Activated CD4-positive, alpha-beta T cell treated with anti-CD3 and anti-CD28 coated beads, Interleukin-2, amount 10 ng/mL, durations not matched to agents 7 days and 5 days (primary cell): Measurements from ENCODE around the gene SRGAP3. TPM values are rescaled to one million over a fixed set of nuclear protein-coding genes. Genes with fewer than 3 reads are reported as not detected.

Source experiments
- CTCF ChIA-PET: fragments of 350-600 bp; sonication (Branson Sonifier 250); formaldehyde crosslinking; loops from one replicate; lab custom pipeline; 2021; ENCODE audit warnings: antibody characterized with exemption; lab: Charles Lee
- POLR2A ChIA-PET: fragments of 350-600 bp; sonication (Branson Sonifier 250); formaldehyde crosslinking; loops from one replicate; lab custom pipeline; 2021; ENCODE audit warnings: antibody characterized with exemption; lab: Charles Lee
- DNase-seq: peaks from one replicate; pipeline ENCODE4 v3.0.0-alpha.2; 2020
- H3K27ac Mint-ChIP-seq: one replicate; pipeline ENCODE4 v1.8.0; 2021; ENCODE audit warnings: mild to moderate bottlenecking, moderate library complexity, mixed read lengths
- H3K27me3 Mint-ChIP-seq: one replicate; pipeline ENCODE4 v1.8.0; 2021; ENCODE audit warnings: mixed read lengths
- H3K36me3 Mint-ChIP-seq: one replicate; pipeline ENCODE4 v1.8.0; 2021; ENCODE audit warnings: low read depth, mixed read lengths
- H3K4me1 Mint-ChIP-seq: one replicate; pipeline ENCODE4 v1.8.0; 2021; ENCODE audit warnings: mixed read lengths
- H3K4me3 Mint-ChIP-seq: one replicate; pipeline ENCODE4 v1.8.0; 2021; ENCODE audit warnings: mild to moderate bottlenecking, moderate library complexity, mixed read lengths
- H3K9me3 Mint-ChIP-seq: one replicate; pipeline ENCODE4 v1.8.0; 2021; ENCODE audit warnings: mixed read lengths
- total RNA-seq, 2 experiments: library from RNA; stranded (reverse); gene quantifications; one replicate each; pipeline ENCODE4 v1.2.3, GENCODE V29; 2021

SRGAP3 gene
- total RNA-seq, 2 experiments from 2014 or later: 3.2 to 4.0 TPM

- H3K27ac Mint-ChIP-seq: no peak overlapping the region
- no peak for DNase-seq
- ChIA-PET CTCF (no interaction called here), POLR2A (no interaction called here)
- H3K4me1 Mint-ChIP-seq: peaks cover 1% of the 10 kb centered on the region
- peaks cover 2% of the 10 kb centered on the region for H3K9me3 Mint-ChIP-seq
- H3K4me3 Mint-ChIP-seq: no peak overlapping the region
- H3K27me3 Mint-ChIP-seq: peaks cover 31% of the 10 kb centered on the region
- no peaks in the 10 kb centered on the region for H3K36me3 Mint-ChIP-seq
These were observed 112.5 kb downstream of the SRGAP3 start for GRCh38 chr3:9136746-9137465.

- no peak for DNase-seq
- H3K4me1 Mint-ChIP-seq: peaks cover 1% of the 10 kb centered on the region
- CTCF ChIA-PET: no interaction called here
- H3K4me3 Mint-ChIP-seq: peak overlapping the region; percentile 30
- POLR2A ChIA-PET: no interaction called here
- peaks cover 34% of the 10 kb centered on the region for H3K27me3 Mint-ChIP-seq
- no peaks in the 10 kb centered on the region for H3K36me3 Mint-ChIP-seq
- no peak overlapping the region for H3K27ac Mint-ChIP-seq
- H3K9me3 Mint-ChIP-seq: peaks cover 2% of the 10 kb centered on the region
These were observed 113.4 kb downstream of the SRGAP3 start for GRCh38 chr3:9135930-9136525.

GRCh38 chr3:9135526-9135925 is 113.9 kb downstream of the SRGAP3 start:
- Mint-ChIP-seq H3K27ac (no peak overlapping the region), H3K4me3 (no peak overlapping the region), H3K9me3 (peaks cover 2% of the 10 kb centered on the region), H3K4me1 (peaks cover 1% of the 10 kb centered on the region), H3K36me3 (no peaks in the 10 kb centered on the region), H3K27me3 (peaks cover 34% of the 10 kb centered on the region)
- CTCF ChIA-PET: no interaction called here
- POLR2A ChIA-PET: no interaction called here
- DNase-seq: no peak

- H3K27me3 Mint-ChIP-seq: peaks cover 31% of the 10 kb centered on the region
- no peak for DNase-seq
- H3K4me3 Mint-ChIP-seq: no peak overlapping the region
- CTCF ChIA-PET: no interaction called here
- H3K36me3 Mint-ChIP-seq: no peaks in the 10 kb centered on the region
- no peaks in the 10 kb centered on the region for H3K9me3 Mint-ChIP-seq
- H3K27ac Mint-ChIP-seq: no peak overlapping the region
- H3K4me1 Mint-ChIP-seq: peaks cover 2% of the 10 kb centered on the region
- POLR2A ChIA-PET: no interaction called here
These were observed 115.8 kb downstream of the SRGAP3 start for GRCh38 chr3:9133656-9134055.

GRCh38 chr3:9130345-9131305 is 118.8 kb downstream of the SRGAP3 start:
- POLR2A ChIA-PET: no interaction called here
- Mint-ChIP-seq H3K4me3 (no peak overlapping the region), H3K9me3 (no peaks in the 10 kb centered on the region), H3K27ac (no peak overlapping the region), H3K4me1 (peaks cover 2% of the 10 kb centered on the region), H3K27me3 (peaks cover 12% of the 10 kb centered on the region), H3K36me3 (no peaks in the 10 kb centered on the region)
- CTCF ChIA-PET: no interaction called here
- DNase-seq: no peak

GRCh38 chr3:9129365-9129764 is 120.1 kb downstream of the SRGAP3 start:
- CTCF ChIA-PET: interaction anchor here (0.8 to 1.7 kb wide), 2 partner anchors 38 to 95 kb away, joined by 3 to 4 read pairs; no protein-coding TSS in a partner anchor
- H3K4me1 Mint-ChIP-seq: peaks cover 2% of the 10 kb centered on the region
- H3K36me3 Mint-ChIP-seq: no peaks in the 10 kb centered on the region
- no peak overlapping the region for H3K27ac Mint-ChIP-seq
- no peak overlapping the region for H3K4me3 Mint-ChIP-seq
- no peak for DNase-seq
- H3K9me3 Mint-ChIP-seq: no peaks in the 10 kb centered on the region
- POLR2A ChIA-PET: interaction anchor here (0.6 kb wide), 1 partner anchor 159 kb away, joined by 5 read pairs; no protein-coding TSS in a partner anchor
- H3K27me3 Mint-ChIP-seq: peaks cover 6% of the 10 kb centered on the region

DNA sequence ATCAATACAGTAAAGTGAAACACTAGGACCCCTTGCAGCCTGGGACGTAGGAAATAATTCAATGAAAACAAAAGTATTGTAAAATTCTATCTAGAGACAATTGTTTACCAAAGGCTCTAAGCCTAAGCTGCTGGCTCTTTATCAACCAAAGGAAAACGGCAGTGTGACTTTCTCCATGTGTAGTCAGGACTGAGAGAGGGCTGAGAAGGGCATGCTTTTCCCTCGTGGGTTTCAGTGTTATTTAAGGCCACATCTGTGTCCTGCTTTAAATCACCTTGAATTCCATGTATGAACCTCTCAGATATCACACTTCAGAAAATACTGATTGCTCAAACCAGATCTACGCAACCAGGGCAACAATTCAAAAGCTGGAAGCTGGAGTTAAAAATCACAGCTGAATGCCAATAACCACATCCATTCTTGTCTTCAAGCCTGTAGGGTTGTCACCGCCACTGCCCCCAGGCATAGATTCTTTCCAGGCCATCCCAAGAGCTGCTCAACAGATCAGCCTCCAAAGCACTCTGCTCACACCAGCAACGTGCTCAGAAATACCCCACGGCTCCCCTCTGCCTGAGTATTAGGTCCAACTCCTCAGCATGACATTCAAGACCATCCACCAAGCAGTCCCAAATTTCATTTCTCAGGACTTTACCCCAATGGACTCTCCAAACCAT is 124.0 kb downstream of the SRGAP3 start:
- CTCF ChIA-PET: interaction anchor here (1.5 kb wide), 1 partner anchor 29 kb away, joined by 6 read pairs; no protein-coding TSS in a partner anchor
- no peaks in the 10 kb centered on the region for H3K36me3 Mint-ChIP-seq
- peaks cover 2% of the 10 kb centered on the region for H3K4me1 Mint-ChIP-seq
- no peak overlapping the region for H3K27ac Mint-ChIP-seq
- H3K27me3 Mint-ChIP-seq: no peaks in the 10 kb centered on the region
- POLR2A ChIA-PET: no interaction called here
- no peak for DNase-seq
- H3K4me3 Mint-ChIP-seq: no peak overlapping the region
- no peaks in the 10 kb centered on the region for H3K9me3 Mint-ChIP-seq

DNA sequence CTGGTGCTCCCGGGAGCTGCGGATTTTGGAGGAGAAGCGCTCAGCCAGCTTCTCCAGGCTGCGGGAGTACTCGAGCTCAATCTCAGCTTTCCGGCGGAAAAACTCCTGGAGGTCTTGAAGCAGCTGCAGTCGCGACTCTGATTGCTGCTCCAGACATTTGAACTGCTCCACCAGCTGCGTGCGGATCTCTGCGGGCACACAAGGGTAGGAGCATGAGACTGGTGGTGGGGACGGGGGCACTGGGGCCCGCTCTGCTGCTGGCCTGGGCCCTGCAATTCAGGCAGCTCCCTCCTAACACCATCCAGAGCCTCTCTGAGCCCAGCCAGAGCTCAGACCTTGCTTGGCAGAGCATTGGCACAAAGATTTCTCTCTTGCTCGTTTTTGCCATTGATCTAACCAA is 124.7 kb downstream of the SRGAP3 start:
- Mint-ChIP-seq H3K4me3 (no peak overlapping the region), H3K27ac (no peak overlapping the region), H3K9me3 (no peaks in the 10 kb centered on the region), H3K27me3 (no peaks in the 10 kb centered on the region), H3K36me3 (no peaks in the 10 kb centered on the region), H3K4me1 (peaks cover 2% of the 10 kb centered on the region)
- CTCF ChIA-PET: interaction anchor here (0.7 to 1.5 kb wide), 3 partner anchors 30 to 58 kb away, joined by 3 to 6 read pairs (median 3); no protein-coding TSS in a partner anchor
- DNase-seq: no peak
- POLR2A ChIA-PET: no interaction called here

DNA sequence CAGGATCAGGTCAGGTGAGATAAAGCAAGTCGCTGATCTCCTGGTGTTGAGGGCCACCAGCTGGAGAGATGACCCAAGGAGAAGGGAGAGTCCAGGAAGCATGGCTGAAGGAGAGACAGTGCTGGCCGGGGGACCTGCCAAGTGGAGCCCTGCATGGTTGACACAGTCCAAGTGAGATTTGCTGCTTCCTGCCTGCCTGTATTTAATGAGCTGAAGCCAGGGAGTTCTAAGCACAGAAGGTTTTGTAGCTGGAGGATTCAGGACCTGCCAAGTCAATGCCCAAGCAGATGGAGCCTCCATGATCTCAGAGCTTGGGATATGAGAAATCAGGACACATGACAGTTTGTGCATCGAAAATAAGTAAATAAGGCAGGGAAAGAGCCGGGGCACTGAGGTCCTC is 125.6 kb downstream of the SRGAP3 start:
- ChIA-PET POLR2A (no interaction called here), CTCF (interaction anchor here (1.5 kb wide), 1 partner anchor 30 kb away, joined by 6 read pairs; no protein-coding TSS in a partner anchor)
- Mint-ChIP-seq H3K36me3 (no peaks in the 10 kb centered on the region), H3K4me1 (peaks cover 2% of the 10 kb centered on the region), H3K27ac (no peak overlapping the region), H3K4me3 (no peak overlapping the region), H3K9me3 (no peaks in the 10 kb centered on the region), H3K27me3 (no peaks in the 10 kb centered on the region)
- no peak for DNase-seq

- CTCF ChIA-PET: no interaction called here
- Mint-ChIP-seq H3K27ac (no peak overlapping the region), H3K4me3 (no peak overlapping the region), H3K4me1 (no peaks in the 10 kb centered on the region), H3K9me3 (no peaks in the 10 kb centered on the region), H3K27me3 (no peaks in the 10 kb centered on the region), H3K36me3 (no peaks in the 10 kb centered on the region)
- POLR2A ChIA-PET: no interaction called here
- DNase-seq: no peak
These were observed 126.6 kb downstream of the SRGAP3 start for GRCh38 chr3:9122732-9123364.

DNA sequence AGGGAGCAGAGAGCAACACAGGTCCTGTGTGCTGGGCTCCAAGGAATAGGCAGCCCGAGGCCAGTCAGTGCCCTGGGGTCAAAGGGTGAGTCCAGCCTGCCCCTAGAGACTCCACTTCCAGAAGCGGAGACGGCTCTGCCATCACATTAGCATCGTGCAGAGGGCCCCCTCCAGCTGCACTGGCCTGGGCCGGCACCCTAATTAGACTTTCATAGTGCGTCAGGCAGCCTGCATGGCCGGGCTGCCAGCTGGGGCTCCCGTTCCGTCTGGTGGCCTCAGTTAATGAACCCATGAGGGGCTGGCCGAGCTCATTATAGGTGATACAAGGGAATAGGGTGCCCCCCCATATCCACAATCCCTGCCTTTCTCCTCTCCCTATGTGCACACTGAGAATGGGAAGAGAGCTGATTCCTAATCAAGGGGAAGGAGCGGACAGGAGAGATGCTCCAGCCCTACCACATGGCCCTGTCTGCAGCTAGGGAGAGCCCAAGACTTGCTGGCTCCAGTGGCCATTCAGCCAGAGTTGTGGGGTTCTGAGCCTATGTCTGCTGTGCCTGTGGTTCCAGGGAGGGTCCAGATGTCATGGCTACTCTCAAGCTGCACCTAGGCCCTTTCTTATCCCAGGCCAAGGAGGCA is 128.0 kb downstream of the SRGAP3 start:
- no peaks in the 10 kb centered on the region for H3K4me1 Mint-ChIP-seq
- ChIA-PET POLR2A (no interaction called here), CTCF (interaction anchor here (0.7 kb wide), 1 partner anchor 133 kb away, joined by 3 read pairs; no protein-coding TSS in a partner anchor)
- H3K27me3 Mint-ChIP-seq: no peaks in the 10 kb centered on the region
- DNase-seq: no peak
- H3K27ac Mint-ChIP-seq: no peak overlapping the region
- H3K36me3 Mint-ChIP-seq: no peaks in the 10 kb centered on the region
- H3K4me3 Mint-ChIP-seq: no peak overlapping the region
- no peaks in the 10 kb centered on the region for H3K9me3 Mint-ChIP-seq
